HepG2 (cell line): Measurements from ENCODE around the gene DUS1L. TPM values are rescaled to one million over a fixed set of nuclear protein-coding genes. Genes with fewer than 3 reads are reported as not detected.

ENCODE experiments used
- DPF2 ChIP-seq: sonication (generic); formaldehyde crosslinking; IDR thresholded peaks from 2 replicates; pipeline ENCODE4 v1.4.0; 2020; ENCODE audit warnings: mild to moderate bottlenecking, low read depth, missing genetic modification reagents, borderline replicate concordance
- ELF4 ChIP-seq: sonication (generic); formaldehyde crosslinking; IDR thresholded peaks from 2 replicates; pipeline ENCODE4 v1.5.0; 2020; ENCODE audit warnings: missing genetic modification reagents, mild to moderate bottlenecking, moderate library complexity, borderline replicate concordance
- GATAD1 ChIP-seq: IDR thresholded peaks from 2 replicates; pipeline ENCODE4 v1.6.1; 2016; ENCODE audit warnings: missing genetic modification reagents, missing compliant biosample characterization
- HNF4A ChIP-seq: sonication (generic); formaldehyde crosslinking; IDR thresholded peaks from 2 replicates; pipeline ENCODE4 v1.4.0; 2020; ENCODE audit warnings: missing genetic modification reagents
- KDM2A ChIP-seq: sonication (generic); formaldehyde crosslinking; IDR thresholded peaks from 2 replicates; pipeline ENCODE4 v1.4.0; 2020; ENCODE audit warnings: low read depth, missing genetic modification reagents, borderline replicate concordance
- MIER2 ChIP-seq: IDR thresholded peaks from 2 replicates; pipeline ENCODE4 v1.6.1; 2016; ENCODE audit warnings: missing biosample characterization, missing genetic modification reagents
- NFE2 ChIP-seq: sonication (generic); formaldehyde crosslinking; IDR thresholded peaks from 2 replicates; pipeline ENCODE4 v1.4.0; 2020; ENCODE audit warnings: missing genetic modification reagents
- NFKB2 ChIP-seq: sonication (generic); formaldehyde crosslinking; IDR thresholded peaks from 2 replicates; pipeline ENCODE4 v1.4.0; 2020; ENCODE audit warnings: missing genetic modification reagents, borderline replicate concordance
- NRL ChIP-seq: sonication (generic); formaldehyde crosslinking; IDR thresholded peaks from 2 replicates; pipeline ENCODE4 v1.5.0; 2020; ENCODE audit warnings: missing genetic modification reagents, mild to moderate bottlenecking, moderate library complexity, borderline replicate concordance
- SAP130 ChIP-seq: IDR thresholded peaks from 2 replicates; pipeline ENCODE4 v1.6.1; 2016; ENCODE audit warnings: low read depth
- SATB2 ChIP-seq: sonication (generic); formaldehyde crosslinking; IDR thresholded peaks from 2 replicates; pipeline ENCODE4 v1.5.0; 2020; ENCODE audit warnings: missing genetic modification reagents
- SMARCC2 ChIP-seq: fragments of 450-650 bp; IDR thresholded peaks from 2 replicates; pipeline ENCODE4 v1.6.1; 2017; ENCODE audit warnings: antibody characterized with exemption, mild to moderate bottlenecking
- SMC3 ChIP-seq: IDR thresholded peaks from 2 replicates; pipeline ENCODE4 v1.6.1; 2011; ENCODE audit warnings: low read length, improper control_type of control experiment
- TBX3 ChIP-seq: fragments of 450-650 bp; IDR thresholded peaks from 2 replicates; pipeline ENCODE4 v1.6.1; 2017; ENCODE audit warnings: antibody characterized with exemption, mild to moderate bottlenecking, inconsistent platforms, borderline replicate concordance
- TOE1 ChIP-seq: sonication (generic); formaldehyde crosslinking; IDR thresholded peaks from 2 replicates; pipeline ENCODE4 v1.4.0; 2020; ENCODE audit warnings: mild to moderate bottlenecking, missing genetic modification reagents
- WIZ ChIP-seq: sonication (generic); formaldehyde crosslinking; IDR thresholded peaks from 2 replicates; pipeline ENCODE4 v1.5.1; 2020; ENCODE audit warnings: mild to moderate bottlenecking, missing genetic modification reagents
- ZNF10 ChIP-seq: sonication (generic); formaldehyde crosslinking; IDR thresholded peaks from 2 replicates; pipeline ENCODE4 v1.4.0; 2020; ENCODE audit warnings: mild to moderate bottlenecking, low read depth, missing genetic modification reagents, borderline replicate concordance
- ZNF160 ChIP-seq: sonication (generic); formaldehyde crosslinking; IDR thresholded peaks from 2 replicates; pipeline ENCODE4 v1.8.0; 2022; ENCODE audit warnings: mild to moderate bottlenecking, inconsistent platforms, missing genetic modification reagents
- ZNF235 ChIP-seq: sonication (generic); formaldehyde crosslinking; IDR thresholded peaks from 2 replicates; pipeline ENCODE4 v1.8.1; 2023; ENCODE audit warnings: mild to moderate bottlenecking, missing genetic modification reagents, borderline replicate concordance
- ZNF326 ChIP-seq: sonication (generic); formaldehyde crosslinking; IDR thresholded peaks from 2 replicates; pipeline ENCODE4 v1.4.0; 2020; ENCODE audit warnings: missing genetic modification reagents, borderline replicate concordance
- ZNF652 ChIP-seq: IDR thresholded peaks from 2 replicates; pipeline ENCODE4 v1.6.1; 2016; ENCODE audit warnings: low read depth, borderline replicate concordance
- ZSCAN29 ChIP-seq: sonication (generic); formaldehyde crosslinking; conservative IDR thresholded peaks from 2 replicates; pipeline ENCODE4 v1.4.0; 2020; ENCODE audit warnings: mild to moderate bottlenecking, missing genetic modification reagents
- polyA plus RNA-seq, 8 experiments: library from polyadenylated mRNA; depleted of rRNA in 3 of 8; stranded (reverse) in 7 of 8; unstranded in 1 of 8; fragments of >200 nt; fragmentation: Illumina TruSeq in 4 of 8; extraction: Trizol in 4 of 8; gene quantifications; 2 replicates each; pipeline versions ENCODE4 v1.2.1 to v1.2.3, GENCODE V29; 2011 to 2016; ENCODE audit warnings: low read depth in 4 of 8, missing spikeins in 1 of 8, mixed read lengths in 1 of 8; ENCODE audit not compliant: insufficient read depth in 1 of 8
- total RNA-seq, 5 experiments: library from RNA; depleted of rRNA; stranded (reverse); fragments of >200 nt; fragmentation: Illumina TruSeq; extraction: Trizol; gene quantifications; 2 replicates each; pipeline ENCODE4 v1.2.3, GENCODE V29; 2016; ENCODE audit warnings: low read depth in 1 of 5
- TF ChIP-seq, protein P1 (sequence below): sonication (generic); formaldehyde crosslinking; conservative IDR thresholded peaks from 2 replicates; pipeline ENCODE4 v1.5.0; 2020; ENCODE audit warnings: missing genetic modification reagents
- TF ChIP-seq, protein P2 (sequence below): sonication (generic); formaldehyde crosslinking; IDR thresholded peaks from 2 replicates; pipeline ENCODE4 v1.8.1; 2023; ENCODE audit warnings: missing genetic modification reagents, mild to moderate bottlenecking, borderline replicate concordance
- TF ChIP-seq, protein P3 (sequence below): sonication (generic); formaldehyde crosslinking; IDR thresholded peaks from 2 replicates; pipeline ENCODE4 v1.4.0; 2020; ENCODE audit warnings: missing genetic modification reagents, borderline replicate concordance
- TF ChIP-seq, protein P4 (sequence below): sonication (generic); formaldehyde crosslinking; IDR thresholded peaks from 2 replicates; pipeline ENCODE4 v1.4.0; 2020; ENCODE audit warnings: mild to moderate bottlenecking, missing genetic modification reagents

Gene DUS1L
- total and polyA plus RNA-seq, 2 of the 13 experiments (the other 11 are each of a cell fraction or from before 2014, with no cell fraction given), result 81.0 to 109 TPM

DNA sequence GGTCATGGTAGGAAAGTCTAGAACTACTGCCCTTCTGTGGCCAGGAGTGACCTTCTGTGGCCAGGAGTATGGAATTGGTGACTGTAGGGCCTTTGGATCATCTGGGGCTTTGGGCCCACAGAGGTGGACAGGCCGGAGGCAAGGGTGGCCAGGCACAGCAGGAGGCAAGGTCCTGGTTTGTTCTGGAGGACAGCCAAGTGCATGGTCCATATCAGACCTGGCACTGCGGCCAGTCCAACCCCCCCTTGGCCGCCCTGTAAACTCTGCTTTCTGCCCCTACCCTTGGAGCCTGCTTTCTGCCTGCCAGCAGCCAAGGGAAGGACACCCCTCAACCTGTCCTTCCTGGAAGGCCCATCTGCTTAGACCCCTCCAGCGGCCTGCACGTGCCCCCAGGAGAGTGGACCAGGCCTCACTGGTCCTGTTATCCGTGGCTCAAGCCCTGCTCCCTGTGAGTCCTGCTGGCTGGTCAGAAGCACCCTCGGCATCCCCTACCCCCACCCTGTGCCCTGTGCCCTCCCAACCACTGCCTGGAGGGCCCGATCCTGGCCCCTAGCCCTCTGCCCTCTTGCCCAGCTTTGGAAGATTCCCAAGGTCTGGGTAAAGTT lies 25.8 kb downstream of the DUS1L start (continued):
- TF ChIP-seq, protein P1, sequence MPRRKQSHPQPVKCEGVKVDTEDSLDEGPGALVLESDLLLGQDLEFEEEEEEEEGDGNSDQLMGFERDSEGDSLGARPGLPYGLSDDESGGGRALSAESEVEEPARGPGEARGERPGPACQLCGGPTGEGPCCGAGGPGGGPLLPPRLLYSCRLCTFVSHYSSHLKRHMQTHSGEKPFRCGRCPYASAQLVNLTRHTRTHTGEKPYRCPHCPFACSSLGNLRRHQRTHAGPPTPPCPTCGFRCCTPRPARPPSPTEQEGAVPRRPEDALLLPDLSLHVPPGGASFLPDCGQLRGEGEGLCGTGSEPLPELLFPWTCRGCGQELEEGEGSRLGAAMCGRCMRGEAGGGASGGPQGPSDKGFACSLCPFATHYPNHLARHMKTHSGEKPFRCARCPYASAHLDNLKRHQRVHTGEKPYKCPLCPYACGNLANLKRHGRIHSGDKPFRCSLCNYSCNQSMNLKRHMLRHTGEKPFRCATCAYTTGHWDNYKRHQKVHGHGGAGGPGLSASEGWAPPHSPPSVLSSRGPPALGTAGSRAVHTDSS (CRISPR knock-in tag), result no peak
- TF ChIP-seq TOE1 (CRISPR knock-in tag), result no peak
- TF ChIP-seq, protein P2, sequence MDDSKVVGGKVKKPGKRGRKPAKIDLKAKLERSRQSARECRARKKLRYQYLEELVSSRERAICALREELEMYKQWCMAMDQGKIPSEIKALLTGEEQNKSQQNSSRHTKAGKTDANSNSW (CRISPR knock-in tag), result no peak
- no peak for TF ChIP-seq WIZ
- TF ChIP-seq ZNF160 (CRISPR knock-in tag), result no peak
- TF ChIP-seq MIER2 (CRISPR knock-in tag), result no peak
- TF ChIP-seq ZNF652, result no peak
- no peak; the same call in 1 of the 2 replicates for TF ChIP-seq ZSCAN29 (CRISPR knock-in tag)
- peak; percentile 61; the same call in 1 of the 2 replicates for TF ChIP-seq NFKB2 (CRISPR knock-in tag)
- no peak for TF ChIP-seq ZNF326 (CRISPR knock-in tag)
- TF ChIP-seq NRL, result no peak; the same call in 1 of the 2 replicates
- no peak for TF ChIP-seq ELF4 (CRISPR knock-in tag)
- no peak for TF ChIP-seq TBX3
- TF ChIP-seq KDM2A (CRISPR knock-in tag), result peak; percentile 35; the same call in 1 of the 2 replicates
- no peak for TF ChIP-seq NFE2 (CRISPR knock-in tag)
- TF ChIP-seq DPF2, result peak; percentile 76; the same call in 1 of the 2 replicates
- no peak for TF ChIP-seq SMARCC2
- TF ChIP-seq SATB2 (CRISPR knock-in tag), result no peak
- TF ChIP-seq, protein P3, sequence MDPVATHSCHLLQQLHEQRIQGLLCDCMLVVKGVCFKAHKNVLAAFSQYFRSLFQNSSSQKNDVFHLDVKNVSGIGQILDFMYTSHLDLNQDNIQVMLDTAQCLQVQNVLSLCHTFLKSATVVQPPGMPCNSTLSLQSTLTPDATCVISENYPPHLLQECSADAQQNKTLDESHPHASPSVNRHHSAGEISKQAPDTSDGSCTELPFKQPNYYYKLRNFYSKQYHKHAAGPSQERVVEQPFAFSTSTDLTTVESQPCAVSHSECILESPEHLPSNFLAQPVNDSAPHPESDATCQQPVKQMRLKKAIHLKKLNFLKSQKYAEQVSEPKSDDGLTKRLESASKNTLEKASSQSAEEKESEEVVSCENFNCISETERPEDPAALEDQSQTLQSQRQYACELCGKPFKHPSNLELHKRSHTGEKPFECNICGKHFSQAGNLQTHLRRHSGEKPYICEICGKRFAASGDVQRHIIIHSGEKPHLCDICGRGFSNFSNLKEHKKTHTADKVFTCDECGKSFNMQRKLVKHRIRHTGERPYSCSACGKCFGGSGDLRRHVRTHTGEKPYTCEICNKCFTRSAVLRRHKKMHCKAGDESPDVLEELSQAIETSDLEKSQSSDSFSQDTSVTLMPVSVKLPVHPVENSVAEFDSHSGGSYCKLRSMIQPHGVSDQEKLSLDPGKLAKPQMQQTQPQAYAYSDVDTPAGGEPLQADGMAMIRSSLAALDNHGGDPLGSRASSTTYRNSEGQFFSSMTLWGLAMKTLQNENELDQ, result no peak
- TF ChIP-seq, protein P4, sequence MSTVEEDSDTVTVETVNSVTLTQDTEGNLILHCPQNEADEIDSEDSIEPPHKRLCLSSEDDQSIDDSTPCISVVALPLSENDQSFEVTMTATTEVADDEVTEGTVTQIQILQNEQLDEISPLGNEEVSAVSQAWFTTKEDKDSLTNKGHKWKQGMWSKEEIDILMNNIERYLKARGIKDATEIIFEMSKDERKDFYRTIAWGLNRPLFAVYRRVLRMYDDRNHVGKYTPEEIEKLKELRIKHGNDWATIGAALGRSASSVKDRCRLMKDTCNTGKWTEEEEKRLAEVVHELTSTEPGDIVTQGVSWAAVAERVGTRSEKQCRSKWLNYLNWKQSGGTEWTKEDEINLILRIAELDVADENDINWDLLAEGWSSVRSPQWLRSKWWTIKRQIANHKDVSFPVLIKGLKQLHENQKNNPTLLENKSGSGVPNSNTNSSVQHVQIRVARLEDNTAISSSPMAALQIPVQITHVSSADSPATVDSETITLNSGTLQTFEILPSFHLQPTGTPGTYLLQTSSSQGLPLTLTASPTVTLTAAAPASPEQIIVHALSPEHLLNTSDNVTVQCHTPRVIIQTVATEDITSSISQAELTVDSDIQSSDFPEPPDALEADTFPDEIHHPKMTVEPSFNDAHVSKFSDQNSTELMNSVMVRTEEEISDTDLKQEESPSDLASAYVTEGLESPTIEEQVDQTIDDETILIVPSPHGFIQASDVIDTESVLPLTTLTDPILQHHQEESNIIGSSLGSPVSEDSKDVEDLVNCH (CRISPR knock-in tag), result no peak
- TF ChIP-seq GATAD1 (CRISPR knock-in tag), result no peak
- peak; percentile 85 for TF ChIP-seq HNF4A (CRISPR knock-in tag)
- no peak for TF ChIP-seq ZNF10 (CRISPR knock-in tag)
- TF ChIP-seq SMC3, result no peak
- peak; percentile 44; the same call in 1 of the 2 replicates for TF ChIP-seq SAP130 (CRISPR knock-in tag)
- peak; percentile 62; the same call in 1 of the 2 replicates for TF ChIP-seq ZNF235 (CRISPR knock-in tag)
